ENCODE results near the gene FOXB1.

Gene FOXB1

GRCh38 chr15:59999612-60000112, 4.4 kb upstream of the FOXB1 start:
- DNase-seq: no peak

DNA sequence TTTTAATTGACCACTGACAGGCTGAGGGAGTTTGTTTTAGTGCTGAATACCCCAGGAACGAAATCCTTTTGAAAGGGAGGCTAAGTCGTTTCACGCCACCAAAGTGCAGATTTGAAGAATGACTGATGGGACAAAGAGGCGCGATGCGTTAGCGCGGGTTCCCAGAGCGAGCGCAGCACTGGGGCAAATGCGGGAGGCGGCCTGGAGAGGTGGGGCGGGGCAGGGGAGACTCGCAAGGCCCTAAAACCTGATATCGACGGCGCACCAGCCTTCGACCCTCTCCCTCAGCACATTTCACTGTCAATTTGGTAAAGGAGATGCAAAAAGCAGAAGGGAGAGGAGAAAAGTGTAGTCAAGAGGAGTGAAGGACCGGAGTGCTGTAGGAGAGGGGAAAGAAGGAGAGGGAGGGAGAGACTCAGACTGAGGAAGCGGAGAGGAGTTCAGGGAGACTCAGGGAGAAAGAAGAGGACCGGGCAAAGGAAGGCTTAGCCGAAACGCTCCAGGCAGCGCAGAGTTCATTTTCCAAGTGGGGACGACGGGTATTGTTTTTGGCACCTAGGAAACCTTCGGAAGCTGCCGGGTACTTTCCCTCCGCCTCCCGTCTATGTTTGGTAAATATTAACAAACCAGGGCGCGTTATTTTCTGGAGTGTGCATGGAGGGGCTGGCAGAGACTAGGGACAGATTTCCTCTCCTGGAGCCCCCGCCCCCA, 3.8 kb upstream of the FOXB1 start:
- no peak for DNase-seq

GRCh38 chr15:60000824-60001609, 3.1 kb upstream of the FOXB1 start:
- DNase-seq: no peak

DNA sequence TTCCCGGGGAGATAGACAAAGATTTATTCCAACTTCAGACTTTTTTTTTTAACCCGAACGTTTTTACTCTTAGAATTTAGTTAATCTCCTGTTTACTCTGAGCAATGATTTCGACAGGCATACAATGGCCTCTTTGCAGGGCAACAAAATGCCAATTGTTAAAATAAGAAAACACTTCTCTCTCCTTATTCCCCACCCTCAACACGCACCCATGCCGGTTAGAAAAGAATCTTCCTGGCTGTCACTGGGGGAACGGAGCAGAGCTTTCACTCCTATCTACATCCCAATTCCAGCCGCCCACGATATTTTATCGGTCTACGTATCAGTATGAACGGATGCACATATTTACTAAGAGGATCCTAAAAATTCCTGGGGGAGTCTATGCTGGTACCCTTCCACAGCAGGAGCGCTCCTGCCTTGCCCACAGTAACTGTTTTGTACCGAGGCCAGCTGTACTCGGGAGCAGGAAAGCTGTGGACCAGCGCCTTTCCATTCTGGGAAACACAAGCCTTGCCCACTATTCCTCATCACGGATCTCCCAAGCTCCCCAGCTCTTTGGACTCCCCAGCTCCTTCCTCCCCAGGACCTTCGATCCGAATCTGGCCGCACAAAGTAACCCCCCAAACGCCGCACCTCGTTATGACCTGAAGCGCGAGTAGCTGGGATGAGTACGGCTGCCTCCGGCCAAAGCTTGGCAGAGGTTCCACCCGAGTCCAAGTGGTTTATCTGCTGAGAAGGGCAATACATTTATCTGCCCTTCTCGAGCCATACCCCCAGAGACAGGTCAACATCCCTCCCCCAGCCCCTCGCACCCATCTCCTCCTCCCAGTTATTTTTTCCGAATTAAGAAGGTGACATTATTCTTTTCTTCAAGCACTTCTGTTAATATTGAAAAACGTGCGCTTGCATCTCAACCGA, 2.2 kb upstream of the FOXB1 start:
- no peak for DNase-seq

- no peak for DNase-seq
These were observed 1.4 kb upstream of the FOXB1 start for GRCh38 chr15:60002528-60003218.

- no peak for DNase-seq
These were observed 685 bp upstream of the FOXB1 start for GRCh38 chr15:60003243-60004008.

DNA sequence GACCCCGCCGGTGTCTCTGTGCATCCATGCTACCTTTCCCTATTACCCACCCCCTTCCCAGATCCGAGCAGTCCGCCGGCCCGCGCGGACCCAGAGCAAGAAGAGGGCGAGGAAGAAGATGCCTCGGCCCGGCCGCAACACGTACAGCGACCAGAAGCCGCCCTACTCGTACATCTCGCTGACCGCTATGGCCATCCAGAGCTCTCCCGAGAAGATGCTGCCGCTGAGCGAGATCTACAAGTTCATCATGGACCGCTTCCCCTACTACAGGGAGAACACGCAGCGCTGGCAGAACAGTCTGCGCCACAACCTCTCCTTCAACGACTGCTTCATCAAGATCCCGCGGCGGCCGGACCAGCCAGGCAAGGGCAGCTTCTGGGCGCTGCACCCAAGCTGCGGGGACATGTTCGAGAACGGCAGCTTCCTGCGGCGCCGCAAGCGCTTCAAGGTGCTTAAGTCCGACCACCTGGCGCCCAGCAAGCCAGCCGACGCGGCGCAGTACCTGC, 788 bp downstream of the FOXB1 start:
- DNase-seq: no peak

DNA sequence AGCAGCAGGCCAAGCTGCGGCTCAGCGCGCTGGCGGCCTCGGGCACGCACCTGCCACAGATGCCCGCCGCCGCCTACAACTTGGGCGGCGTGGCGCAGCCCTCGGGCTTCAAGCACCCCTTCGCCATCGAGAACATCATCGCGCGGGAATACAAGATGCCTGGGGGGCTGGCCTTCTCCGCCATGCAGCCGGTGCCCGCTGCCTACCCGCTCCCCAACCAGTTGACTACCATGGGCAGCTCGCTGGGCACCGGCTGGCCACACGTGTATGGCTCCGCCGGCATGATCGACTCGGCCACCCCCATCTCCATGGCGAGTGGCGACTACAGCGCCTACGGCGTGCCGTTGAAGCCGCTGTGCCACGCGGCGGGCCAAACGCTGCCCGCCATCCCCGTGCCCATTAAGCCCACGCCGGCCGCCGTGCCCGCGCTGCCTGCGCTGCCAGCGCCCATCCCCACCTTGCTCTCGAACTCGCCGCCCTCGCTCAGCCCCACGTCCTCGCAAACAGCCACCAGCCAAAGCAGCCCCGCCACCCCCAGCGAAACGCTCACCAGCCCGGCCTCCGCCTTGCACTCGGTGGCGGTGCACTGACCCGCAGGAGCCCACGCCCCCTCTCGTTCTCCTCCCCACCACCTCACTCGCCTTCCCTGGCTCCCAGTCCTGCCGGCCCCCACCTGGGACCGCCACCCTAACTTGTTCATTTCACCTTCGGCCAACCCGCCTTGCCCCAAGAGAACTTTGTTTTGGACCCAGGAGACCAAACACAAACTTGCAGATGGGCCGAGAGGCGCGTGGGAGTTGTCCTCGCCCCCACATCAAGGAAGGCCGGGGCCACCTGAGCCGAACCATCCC, 1.5 kb downstream of the FOXB1 start:
- DNase-seq: no peak

DNA sequence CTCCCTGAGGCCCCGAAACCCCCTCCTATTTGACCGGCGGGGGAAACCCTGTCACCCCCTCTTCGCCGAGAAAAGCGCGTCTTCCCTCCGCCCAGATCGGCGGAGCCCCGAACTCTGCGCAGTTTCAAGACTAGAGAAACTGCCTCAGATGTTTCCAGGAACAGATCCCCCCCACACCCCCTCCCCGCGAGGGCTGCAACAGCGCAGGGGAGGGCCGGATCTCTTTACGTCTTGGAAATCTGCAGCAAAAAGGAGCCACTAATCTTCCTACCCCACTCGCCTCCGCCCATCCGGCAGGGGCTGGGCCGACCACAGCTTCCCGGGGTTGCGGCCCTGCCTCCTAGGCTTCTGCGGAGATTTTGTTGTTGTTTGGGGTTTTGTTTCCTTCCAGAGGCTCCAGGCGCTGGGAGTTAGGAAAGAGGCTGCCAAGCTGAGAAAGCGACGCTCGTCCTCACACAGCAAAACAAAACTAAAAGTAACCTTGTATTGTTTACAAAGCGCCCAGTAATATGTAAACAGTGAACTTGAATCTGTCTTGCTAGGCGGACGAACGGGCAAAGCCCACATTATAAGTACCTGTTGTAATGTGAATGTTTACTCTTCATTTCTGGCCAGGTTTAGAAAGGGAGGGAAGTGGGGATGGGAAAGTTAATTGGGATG, 2.2 kb downstream of the FOXB1 start:
- no peak for DNase-seq

GRCh38 chr15:60006873-60007272, 2.8 kb downstream of the FOXB1 start:
- no peak for DNase-seq

DNA sequence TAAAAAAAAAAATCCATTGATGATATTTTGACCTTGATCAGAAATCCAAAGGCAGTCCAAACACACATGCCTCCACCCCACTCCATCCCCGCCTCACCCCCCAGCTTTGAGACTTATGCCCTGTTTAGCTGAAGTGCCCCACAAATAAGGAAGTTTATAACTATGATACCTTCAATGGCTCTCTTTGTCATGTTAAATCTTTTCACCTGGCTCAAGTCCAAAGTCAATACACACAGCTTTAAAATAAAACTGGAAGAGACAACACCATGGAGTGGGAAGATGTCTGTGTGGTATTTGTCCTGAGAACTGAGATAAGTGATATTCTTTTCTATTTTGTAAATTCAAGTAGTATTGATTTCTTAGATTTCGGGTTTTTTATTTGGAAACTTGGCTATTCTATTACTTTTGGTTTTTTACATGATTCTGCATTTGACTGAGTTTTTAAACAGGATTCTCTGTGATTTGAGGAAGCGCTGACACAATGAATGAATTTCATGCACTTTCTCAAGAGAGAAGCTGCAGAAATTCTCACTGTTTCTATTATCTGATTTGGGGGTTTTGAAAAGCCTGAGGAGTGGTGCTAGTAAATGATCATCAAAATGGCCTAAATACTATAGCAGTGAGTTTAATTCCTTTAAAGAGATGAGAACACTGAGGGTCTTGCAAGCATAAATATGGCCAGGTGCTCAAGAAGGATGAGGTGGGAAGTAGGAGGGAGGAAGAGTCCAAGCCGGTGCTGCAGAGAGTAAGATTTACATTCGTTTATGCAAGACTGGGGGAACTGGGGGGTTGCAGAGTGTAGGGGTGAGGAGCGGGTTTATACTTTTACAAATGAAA, 5.2 kb downstream of the FOXB1 start:
- no peak for DNase-seq

GRCh38 chr15:60009980-60010732, 6.0 kb downstream of the FOXB1 start:
- DNase-seq: no peak

DNA sequence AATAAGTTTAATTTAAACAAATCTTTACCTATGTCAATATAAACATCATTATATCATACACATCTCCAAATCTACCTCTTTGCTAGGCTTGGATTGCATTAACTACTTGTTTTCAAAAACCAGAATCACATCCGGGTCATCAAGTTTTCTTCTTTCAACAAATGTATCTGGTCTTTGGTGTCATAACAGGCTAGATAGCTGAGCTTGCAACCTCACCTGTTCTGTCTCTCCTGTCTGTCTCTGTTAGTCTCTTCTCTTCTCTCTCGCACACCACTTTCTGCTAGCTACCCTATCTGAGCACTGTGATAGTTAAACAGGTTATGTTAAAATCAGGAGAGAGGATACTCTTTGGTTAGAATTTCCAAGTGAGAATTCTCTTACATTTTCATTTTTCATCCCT, 6.7 kb downstream of the FOXB1 start:
- DNase-seq: no peak

DNA sequence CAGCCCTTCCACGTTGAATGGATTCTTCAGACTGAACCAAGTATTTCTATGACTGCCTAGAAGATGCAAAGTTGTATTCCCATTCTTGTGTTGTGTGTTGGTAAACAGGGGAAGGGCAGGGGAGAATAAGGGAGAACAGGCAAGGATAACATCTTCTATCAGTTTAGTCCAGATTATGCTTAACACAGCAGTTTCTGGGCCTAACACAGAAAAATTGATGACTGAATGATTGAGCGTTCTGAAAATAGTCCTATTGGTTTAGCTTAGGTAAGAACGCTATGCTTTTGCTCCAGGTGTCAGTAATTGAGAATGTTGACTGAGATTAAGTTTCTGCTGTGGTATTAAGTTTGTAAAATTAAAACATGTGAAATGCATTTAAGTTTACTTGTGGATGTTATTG, 8.6 kb downstream of the FOXB1 start:
- no peak for DNase-seq

GRCh38 chr15:60017538-60018520, 13.7 kb downstream of the FOXB1 start:
- no peak for DNase-seq

- DNase-seq: no peak
These were observed 16.6 kb downstream of the FOXB1 start for GRCh38 chr15:60020736-60021135.

Measured in NCI-H187 treated with DMSO at 0.1 percent for 48 hours (cell line).